GM08714 (cell line): ENCODE measurements around the gene SNRNP70.
A peak's percentile ranks its signal among the peaks of the same experiment; 100 is the strongest.

Experiments used
- H3K4me3 ChIP-seq: fragments of 200-500 bp; sonication (Bioruptor generic); 2 replicates; pipeline ENCODE4 v1.5.1; 2014; ENCODE audit warnings: mild to moderate bottlenecking, low read length, inconsistent platforms
- ZNF274 ChIP-seq: IDR thresholded peaks from 2 replicates; pipeline ENCODE4 v1.6.1; 2012; ENCODE audit warnings: mild to moderate bottlenecking, low read depth, low read length

Gene SNRNP70

DNA sequence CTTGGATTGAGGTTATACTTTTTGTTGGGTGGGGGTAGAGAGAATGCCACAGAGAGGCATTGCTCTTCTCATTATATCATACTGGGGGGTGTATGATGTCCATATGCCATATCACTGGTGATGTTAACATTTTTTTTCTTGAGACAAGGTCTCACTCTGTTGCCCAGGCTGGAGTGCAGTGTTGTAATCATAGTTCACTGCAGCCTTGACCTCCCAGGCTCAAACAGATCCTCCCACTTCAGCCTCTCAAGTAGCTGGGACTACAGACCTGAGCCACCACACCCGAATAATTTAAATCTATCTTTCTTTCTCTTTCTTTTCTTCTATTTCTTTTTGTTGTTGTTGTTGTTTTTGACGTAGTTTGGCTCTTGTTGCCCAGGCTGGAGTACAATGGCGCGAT lies 4.9 kb upstream of the SNRNP70 start:
- H3K4me3 ChIP-seq = no peak overlapping the region
- TF ChIP-seq ZNF274 = no peak

DNA sequence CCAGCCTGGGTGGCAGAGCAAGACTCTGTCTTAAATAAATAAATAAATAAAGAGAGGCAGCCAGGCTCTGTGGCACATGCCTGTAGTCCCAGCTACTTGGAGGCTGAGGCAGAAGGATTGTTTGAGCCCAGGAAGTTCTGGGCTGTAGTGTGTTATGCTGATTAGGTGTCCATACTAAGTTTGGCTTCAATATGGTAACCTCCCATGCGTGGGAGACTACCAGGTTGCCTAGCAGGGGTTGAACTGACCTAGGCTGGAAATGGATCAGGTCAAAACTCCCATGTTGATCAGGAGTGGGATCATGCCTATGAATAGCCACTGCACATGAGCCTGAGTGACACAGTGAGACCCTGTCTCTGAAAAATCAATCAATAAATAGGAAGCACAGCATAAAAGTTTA lies 4.0 kb upstream of the SNRNP70 start:
- TF ChIP-seq ZNF274 = no peak
- H3K4me3 ChIP-seq = no peak overlapping the region

DNA sequence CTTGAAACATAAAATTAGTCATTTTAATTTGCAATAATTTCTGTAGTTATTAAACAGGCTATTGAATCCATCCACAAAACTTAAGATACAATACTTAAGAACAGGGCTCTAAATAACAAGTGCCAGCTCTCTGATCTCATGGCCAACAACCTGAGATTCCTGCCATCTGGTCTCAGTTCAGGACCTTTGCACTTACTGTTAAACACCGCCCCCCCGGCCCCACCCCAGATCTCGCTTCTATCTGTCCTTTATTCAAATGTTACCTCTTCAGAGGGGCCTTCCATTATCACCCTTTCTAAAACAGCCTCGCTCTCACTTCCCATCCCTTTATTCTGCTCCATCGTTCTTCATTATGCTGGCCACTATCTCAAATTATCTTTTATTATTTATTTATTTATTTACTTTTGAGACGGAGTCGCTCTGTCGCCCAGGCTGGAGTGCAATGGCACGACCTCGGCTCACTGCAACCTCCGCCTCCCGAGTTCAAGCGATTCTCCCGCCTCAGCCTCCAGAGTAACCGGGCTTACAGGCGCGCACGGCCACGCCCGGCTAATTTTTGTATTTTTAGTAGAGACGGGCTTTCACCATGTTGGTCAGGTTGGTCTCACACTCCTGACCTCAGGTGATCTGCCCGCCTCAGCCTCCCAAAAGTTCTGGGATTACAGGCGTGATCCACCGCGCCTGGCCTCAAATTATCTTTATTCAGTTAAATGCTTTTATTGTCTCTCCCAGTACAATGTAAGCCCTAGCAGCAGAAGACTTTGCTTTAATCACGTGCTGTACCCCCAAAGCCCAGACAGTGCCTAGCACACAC lies 838 bp upstream of the SNRNP70 start:
- H3K4me3 ChIP-seq = peak overlapping the region; percentile 38; the same call in 1 of the 2 replicates
- TF ChIP-seq ZNF274 = no peak

DNA sequence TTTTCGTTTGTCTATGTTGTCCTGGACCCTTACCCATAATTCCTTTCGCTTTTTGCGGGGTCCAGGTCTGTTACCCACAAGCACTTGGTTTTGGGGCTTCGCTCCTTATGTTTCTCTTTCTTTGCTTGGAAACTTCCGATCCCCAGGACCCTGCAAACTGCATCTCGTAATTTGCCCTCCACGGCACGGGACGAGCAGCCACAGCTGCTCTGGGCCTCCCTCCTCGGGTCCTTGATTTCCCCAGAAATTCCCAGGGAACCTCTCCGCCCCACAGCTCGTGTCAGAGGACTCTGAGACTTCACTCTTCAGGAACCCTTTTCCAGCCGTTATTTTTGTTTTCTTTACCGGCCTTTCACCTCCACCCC lies 599 bp downstream of the SNRNP70 start:
- TF ChIP-seq ZNF274 = no peak
- H3K4me3 ChIP-seq = peak overlapping the region; percentile 93

DNA sequence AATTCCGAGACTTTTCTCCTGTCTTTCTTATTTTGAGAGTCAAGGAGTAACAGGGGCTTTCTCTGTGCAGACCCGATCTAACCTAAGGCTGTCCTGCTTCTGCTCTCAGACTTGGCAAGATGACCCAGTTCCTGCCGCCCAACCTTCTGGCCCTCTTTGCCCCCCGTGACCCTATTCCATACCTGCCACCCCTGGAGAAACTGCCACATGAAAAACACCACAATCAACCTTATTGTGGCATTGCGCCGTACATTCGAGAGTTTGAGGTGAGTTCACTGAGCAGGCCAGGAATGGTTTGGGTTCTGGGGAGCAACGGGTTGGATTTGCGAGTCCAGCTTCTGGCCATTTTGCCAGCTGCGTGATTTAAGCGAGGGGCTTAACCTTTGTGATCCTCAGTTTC lies 1.0 kb downstream of the SNRNP70 start:
- H3K4me3 ChIP-seq = peak overlapping the region; percentile 93
- TF ChIP-seq ZNF274 = no peak

DNA sequence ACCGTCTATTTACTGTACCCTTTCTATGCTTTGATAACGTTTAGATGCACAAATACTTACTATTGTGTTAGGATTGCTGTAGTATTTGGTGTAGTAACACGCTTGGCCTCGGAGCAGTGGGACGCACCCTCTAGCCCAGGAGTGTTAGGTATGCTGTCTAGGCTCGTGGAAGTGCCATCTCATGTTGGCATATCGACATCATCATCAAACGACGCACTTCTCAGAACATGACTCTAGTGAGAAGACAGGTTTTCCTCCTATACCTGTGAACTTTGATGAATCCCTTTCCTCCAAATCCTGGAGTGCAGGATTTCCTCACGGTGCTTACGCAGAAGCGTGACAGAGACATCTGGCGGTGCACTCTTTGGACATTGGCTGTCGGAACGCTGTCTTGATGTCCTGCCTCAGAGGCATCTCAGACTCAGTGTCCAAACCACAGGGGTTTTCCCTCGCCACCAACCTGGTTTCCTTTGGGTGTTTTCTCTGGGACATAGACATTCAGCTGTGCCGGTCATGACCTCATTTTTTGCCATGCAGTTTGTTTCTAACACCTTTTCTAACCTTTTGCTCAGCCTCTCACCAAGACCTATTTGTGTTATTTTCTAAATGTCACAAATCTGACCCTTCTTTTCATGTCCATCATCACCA lies 6.3 kb downstream of the SNRNP70 start:
- TF ChIP-seq ZNF274 = no peak
- no peak overlapping the region for H3K4me3 ChIP-seq

DNA sequence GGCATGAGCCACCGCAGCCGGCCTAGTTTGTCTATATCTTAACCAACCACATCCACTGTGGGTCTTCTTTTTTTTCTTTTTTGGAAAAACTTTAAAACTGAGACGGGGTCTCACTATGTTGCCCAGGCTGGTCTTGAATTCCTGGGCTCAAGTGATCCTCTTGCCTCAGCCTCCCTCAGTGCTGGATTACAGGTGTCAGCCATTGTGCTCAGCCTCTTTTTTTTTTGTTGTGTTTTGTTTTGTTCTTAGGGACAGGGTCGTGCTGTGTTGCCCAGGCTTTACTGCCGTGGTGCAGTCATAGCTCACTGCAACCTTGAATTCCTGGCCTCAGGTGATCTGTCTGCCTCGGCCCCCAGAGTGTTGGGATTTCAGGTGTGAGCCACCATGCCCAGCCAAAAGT lies 7.4 kb downstream of the SNRNP70 start:
- TF ChIP-seq ZNF274 = no peak
- H3K4me3 ChIP-seq = no peak overlapping the region

DNA sequence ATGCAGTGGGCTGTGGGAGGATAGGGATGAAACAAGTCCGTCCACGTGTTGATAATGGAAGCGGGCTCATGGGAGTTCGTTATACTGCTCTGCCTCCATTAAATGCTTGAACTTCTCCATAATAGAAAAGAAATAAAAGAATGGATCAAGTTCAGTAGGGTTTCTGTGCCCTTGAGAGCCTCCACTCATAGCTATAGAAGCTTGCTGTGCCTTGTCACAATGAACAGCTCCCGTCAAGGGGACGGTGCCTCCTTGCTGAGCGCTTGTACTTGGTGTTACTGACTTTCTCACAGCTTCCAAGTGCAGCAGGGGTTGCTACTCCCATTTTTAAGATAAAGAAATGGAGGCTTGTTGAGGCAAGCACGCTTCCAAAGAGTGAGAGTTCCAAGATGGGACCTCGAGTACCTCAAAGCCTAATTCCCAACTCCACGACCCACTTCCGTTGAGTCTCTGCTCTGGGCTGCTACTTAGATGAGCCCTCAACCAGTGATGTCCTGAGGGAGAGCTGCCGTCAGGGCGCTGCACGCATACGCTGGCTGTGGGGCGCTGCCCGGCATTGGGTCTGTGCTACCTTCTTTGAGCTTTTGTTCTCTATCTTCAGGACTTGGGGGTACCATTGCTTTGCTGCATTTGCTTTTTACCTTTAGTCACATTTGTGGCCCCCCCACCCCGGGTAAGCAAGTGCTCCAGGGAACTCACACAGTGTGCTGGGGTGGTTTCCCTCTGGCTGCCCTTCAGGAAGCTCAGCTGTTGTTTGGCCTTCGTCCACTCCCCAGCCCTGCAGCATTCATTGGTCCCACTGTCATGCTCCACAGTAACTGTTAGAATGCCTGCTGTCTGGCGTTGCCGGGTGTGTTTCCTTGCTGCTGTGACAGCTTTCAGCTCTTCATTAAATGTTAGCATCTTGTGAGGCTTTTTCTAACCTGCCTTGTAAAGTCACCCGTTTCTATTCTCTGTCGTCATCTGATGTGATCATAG lies 9.5 kb downstream of the SNRNP70 start:
- TF ChIP-seq ZNF274 = no peak
- H3K4me3 ChIP-seq = no peak overlapping the region

DNA sequence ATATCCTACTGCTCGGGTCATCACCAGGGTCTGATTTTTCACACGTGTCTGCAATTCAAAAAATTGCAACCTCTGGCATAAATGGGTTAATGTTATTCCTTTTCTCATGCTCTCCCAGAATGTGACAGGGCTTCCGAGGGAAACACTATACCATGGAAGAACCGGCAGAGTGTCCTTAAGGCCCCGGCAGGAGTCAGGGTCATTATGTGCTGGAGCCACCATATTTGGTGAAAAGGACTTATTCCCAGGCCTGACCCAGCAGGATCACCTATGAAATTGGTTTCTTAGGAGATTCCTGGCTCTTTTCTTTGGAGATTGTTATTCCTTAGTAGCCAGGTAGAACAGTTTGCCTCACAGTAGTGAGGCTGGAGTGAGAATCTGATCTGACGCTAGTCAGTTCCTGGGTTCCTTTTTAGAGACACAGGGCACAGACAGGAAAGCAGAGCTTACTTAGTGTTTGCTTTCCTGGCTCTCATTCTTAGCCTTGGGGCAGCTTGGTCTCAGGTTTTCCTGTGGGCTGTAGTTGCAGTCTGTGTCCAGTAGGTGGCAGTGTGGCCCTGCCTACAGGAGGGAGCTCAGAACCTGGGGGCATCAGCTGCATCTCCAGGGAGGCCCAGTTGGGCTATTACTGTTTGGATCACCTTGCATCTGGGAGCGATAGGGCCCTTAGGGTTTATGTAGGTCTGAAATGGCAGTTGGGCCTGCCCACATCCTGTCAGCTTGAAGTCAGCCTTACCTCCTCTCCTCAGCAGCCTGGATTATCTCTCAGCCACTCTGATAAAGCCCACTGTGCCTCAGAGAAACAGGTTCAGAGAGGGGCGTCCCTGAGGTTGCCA lies 12.4 kb downstream of the SNRNP70 start:
- no peak overlapping the region for H3K4me3 ChIP-seq
- no peak for TF ChIP-seq ZNF274

DNA sequence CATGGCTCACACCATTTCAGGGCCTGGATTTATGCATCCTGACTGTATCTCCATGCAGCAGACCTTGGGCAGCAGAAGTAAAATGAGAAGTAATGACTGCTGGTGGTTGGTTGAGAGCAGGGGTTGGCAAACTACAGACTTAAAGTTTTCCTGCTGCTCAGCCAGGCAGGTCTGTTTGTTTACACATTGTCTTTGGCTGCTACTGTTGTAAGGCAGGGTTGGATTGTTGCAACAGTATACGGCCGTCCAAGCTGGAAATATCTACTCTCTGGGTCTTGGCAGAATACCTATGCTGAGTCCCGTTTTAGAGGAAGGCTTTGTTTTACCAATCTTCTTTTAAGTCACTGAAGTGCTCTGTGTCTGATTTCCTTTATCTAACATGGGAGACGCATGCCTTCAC lies 13.5 kb downstream of the SNRNP70 start:
- no peak for TF ChIP-seq ZNF274
- H3K4me3 ChIP-seq = no peak overlapping the region

DNA sequence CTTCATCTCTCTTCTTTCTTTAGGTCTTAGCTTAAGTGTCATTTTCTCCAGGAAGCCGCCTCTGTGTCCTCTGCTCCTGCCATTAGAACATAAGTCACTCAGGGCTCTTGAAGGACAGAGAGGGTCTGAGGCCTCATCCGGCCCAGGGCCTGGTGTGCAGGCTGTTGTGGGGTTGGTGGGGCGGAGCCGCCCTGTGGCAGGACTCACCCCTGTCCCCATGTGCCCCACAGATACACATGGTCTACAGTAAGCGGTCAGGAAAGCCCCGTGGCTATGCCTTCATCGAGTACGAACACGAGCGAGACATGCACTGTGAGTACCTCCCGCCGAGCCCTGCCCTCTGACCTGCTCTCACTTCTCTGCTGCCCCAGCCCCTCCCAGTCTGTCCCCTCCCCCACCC lies 15.9 kb downstream of the SNRNP70 start:
- TF ChIP-seq ZNF274 = no peak
- no peak overlapping the region for H3K4me3 ChIP-seq

DNA sequence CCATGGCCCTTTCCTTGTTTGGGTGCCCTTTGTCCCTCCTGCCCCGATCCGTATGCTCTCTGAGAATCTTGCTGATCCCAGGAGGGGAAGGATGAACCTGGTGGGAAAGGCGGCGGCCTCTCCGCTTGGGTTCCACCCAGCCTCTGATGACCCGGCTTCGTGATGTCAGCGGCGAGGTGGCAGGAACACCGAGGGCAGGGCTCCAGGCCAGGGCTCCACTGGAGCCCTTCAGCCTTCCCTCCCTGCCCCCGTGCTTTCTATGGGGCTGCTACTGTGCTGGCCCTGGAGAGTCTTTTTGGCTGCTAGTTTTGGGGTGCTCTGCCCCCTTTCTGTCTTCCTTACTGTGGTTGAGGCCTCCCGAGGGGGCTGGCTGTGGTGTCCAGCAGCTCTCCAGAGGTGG lies 17.1 kb downstream of the SNRNP70 start:
- H3K4me3 ChIP-seq = no peak overlapping the region
- no peak for TF ChIP-seq ZNF274

DNA sequence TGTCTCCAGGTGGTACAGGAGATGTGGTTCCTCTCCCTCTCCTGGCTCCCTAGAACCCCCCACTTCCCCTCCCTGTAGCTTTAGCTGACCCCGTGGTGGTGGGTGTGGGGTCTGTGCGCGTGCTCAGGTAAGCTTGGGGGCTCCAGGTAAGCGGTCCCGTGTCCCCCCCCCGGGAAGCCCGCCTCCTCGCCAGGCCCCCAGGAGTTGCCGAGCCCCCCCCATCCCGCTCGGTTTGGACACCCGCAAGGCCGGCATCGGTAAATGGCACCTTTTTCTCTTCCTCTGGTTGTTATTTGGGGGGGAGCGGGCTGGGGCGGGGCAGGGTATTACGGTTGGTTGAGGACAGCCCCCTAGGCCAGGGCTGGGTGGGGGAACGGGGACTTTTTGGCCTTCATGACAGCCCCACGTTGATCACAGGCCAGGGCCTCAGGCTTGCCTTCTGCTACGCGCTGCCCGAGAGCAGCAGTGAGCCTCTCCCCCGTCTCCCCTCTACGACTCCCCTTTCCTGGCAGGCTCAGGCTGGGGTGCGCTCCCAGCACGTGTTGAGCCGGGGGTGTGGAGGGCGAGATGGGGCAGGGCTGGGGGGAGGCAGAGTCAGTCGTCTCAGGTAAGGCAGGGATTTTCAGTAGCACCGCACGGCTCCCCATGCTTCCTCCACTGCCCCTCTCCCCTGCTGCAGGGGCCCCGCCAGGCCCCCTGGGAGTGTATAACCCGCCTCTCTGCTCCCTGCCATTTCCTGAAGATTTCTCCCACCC lies 18.3 kb downstream of the SNRNP70 start:
- no peak overlapping the region for H3K4me3 ChIP-seq
- TF ChIP-seq ZNF274 = no peak
